AG10803 (cell line): ENCODE measurements around the gene ZBTB16.

Source experiments
- DNase-seq: peaks from one replicate; pipeline ENCODE4 v3.0.0; 2010; ENCODE audit warnings: low read depth
- H3K4me3 ChIP-seq: 2 replicates; pipeline ENCODE4 v1.5.1; 2011; ENCODE audit warnings: mild to moderate bottlenecking, low read length, control low read depth
- TF ChIP-seq, protein P1 (sequence below): conservative IDR thresholded peaks from 2 replicates; pipeline ENCODE4 v1.5.1; 2011; ENCODE audit warnings: mild to moderate bottlenecking, low read length, control low read depth, inconsistent platforms

Gene ZBTB16

DNA sequence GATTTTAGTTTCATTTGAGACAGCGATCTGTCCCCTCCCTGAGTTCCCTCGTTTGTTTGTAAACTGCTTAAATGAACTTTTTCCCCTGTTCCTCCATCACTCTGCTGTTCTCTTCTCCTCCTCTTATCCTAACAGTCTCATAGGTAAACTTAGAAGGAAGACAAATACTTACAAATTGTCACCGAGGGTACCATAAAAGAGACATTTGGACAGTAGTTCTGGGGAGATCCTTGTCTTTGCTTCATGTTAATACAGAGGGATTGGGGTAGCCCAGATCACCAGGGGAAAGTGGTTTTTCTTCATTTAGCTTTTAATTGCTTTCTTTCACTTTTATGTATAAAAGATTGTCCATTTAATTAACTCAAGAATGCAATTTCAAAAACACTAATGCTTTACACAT, 46.1 kb downstream of the ZBTB16 start:
- no peak overlapping the region for H3K4me3 ChIP-seq
- TF ChIP-seq, protein P1, sequence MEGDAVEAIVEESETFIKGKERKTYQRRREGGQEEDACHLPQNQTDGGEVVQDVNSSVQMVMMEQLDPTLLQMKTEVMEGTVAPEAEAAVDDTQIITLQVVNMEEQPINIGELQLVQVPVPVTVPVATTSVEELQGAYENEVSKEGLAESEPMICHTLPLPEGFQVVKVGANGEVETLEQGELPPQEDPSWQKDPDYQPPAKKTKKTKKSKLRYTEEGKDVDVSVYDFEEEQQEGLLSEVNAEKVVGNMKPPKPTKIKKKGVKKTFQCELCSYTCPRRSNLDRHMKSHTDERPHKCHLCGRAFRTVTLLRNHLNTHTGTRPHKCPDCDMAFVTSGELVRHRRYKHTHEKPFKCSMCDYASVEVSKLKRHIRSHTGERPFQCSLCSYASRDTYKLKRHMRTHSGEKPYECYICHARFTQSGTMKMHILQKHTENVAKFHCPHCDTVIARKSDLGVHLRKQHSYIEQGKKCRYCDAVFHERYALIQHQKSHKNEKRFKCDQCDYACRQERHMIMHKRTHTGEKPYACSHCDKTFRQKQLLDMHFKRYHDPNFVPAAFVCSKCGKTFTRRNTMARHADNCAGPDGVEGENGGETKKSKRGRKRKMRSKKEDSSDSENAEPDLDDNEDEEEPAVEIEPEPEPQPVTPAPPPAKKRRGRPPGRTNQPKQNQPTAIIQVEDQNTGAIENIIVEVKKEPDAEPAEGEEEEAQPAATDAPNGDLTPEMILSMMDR, result no peak
- DNase-seq, result no peak

DNA sequence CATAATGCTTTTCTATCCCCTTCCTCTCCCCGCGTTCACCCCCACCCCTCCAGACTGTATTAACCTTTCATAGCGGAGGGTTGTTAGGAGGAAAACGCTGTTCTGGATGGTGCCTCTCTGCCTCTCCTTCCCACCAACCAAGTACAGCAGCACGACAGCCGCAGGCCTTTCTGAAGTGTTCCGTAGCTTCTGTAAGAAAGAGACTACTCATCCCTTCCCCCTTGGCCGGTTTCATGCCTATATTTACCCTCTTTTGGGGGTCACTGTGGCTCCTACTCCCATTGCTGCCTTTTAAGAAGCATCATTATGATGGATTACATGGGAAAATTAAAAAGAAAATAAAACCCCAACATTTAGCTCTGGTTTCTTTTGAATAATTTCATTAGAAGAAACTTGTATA, 46.5 kb downstream of the ZBTB16 start:
- TF ChIP-seq, protein P1, result no peak

DNA sequence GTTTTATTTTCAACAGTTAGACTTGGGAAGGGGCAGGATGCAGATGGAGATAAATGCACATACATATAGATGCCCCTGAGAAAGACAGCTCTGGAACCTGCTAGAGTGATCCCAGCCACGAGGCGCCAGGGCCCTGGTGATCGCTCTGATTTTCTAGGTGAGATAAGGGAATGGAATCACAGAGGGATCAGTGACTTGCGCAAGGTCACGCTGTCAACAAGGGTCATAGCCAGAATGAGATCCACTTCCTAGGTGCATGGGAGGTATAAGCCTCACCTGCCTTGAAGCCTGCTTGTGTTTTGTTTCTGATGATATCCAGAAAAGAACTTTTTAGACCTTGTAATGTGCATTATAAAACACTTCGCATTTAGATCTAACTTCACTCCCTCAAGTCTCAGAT, 47.5 kb downstream of the ZBTB16 start:
- TF ChIP-seq, protein P1, result no peak
- DNase-seq, result no peak

More for the DNA sequence above, 46.5 kb downstream of the ZBTB16 start:
- H3K4me3 ChIP-seq, result no peak overlapping the region
- DNase-seq, result no peak

DNA sequence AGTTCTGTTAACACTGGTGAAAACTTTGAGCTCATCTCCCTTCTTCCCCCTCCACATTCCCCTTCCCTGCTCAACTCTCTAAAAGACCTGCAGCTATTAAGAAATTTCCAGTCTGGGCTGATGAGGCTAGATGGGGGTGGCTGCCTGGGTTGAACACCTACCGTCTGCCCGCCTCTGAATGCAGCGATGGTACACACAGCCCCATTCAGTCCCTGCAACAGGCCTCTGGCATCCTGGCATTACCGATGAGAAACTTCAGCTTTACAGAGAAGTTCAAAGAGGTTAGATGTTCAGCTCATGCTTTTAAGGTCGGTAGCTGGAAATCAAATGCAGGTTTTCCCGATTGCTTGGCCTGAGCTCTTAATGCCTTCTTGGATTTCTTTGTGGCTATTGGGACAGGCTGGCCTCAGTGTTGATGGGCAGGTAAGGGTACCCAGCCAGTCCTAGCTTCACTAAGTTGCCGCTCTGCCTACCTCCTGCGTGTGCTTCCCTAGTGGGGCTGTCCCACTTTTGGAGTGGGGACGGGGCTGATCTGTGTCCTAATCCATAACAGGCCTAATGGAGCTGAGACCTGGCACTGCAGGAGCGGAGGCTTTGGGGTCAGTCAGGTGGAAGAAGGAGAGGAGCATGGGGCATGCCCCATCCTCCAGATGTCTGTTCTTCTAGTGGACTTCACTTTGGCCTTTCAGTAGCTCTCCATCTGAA, 49.1 kb downstream of the ZBTB16 start:
- no peak for DNase-seq
- no peak overlapping the region for H3K4me3 ChIP-seq
- TF ChIP-seq, protein P1, result no peak

More for the DNA sequence above, 47.5 kb downstream of the ZBTB16 start:
- no peak overlapping the region for H3K4me3 ChIP-seq

DNA sequence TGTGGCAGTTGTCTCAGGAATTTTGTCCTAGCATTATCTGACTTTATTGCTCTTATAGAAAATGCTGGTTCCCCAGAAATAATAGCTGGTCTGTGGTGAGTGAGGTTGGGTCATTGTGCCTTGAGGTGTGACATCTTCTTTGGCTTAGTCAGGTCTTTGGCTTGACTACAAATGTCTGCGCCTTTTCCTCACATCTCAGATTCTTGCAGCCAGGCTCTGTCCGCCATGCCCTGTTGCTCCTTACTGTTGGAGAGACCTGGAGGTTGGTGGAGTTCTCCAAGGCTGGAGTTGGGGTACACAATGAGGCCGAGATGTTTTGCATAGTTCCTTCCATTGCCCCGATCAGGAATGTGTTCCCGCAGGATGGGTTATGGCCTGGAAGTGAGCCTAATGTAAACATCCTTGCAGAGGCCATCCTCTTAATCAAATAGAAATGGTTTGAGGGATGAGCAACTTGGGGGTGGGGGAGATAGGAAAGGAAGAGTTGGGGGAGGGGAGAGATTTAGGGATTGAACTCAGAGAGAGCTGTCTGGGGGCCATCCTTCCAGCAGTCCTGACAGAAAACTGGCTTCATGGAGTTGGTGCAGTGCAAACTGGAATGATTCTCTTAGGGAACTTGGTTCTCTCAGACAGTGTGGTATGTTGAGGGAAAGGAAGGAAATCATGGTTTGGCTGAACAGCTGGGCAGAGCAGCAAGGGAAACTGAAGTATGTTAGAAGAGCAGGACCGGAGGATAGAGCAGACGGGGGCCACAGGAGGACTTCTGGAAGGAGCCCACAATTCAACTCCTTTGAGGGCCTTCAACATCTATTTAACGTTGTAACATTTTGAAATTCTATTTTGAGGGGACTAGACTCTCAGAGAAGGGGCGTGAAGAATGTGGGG, 49.9 kb downstream of the ZBTB16 start:
- TF ChIP-seq, protein P1, result no peak
- no peak for DNase-seq
- H3K4me3 ChIP-seq, result no peak overlapping the region

DNA sequence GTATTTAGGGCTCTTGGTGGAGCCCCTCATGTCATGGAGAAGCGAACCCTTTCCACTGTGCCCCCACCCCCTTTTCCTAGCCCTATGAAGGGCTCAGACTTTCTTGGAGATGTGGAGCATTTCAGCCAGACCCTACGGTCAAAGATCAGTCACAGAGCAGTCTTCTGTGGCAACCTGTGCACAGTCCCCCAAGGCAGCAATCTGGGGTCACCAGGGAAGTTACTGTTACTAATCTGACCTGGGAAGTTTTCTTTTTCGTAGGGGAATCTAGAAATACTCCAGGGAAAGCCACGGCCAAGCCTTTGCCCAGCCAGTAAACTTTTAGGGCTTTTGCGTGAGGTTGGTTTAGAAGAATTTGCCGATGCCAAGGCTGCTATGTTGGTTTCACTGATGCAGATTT, 50.6 kb downstream of the ZBTB16 start:
- no peak for DNase-seq
- no peak overlapping the region for H3K4me3 ChIP-seq
- TF ChIP-seq, protein P1, result no peak
